Measurements from ENCODE around the gene MYH11.

DNA sequence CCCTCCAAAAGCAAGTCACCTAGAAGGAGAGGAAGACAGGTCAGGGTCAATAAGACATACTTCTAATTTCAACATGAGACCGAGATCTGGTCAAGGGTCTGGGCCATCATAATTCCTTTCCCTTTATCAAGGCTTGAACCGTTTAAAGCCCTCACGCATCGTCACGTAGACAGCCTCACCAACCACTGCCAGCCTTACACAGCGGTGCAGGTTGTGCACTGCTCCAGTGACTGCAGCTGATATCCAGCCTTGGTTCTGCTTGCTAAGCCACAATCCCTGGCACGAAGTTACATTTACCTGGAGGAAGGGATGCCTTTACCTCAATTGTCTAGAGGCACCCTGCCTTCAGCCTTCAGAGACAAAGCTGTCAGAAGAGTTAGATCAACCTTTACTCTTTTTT, 85.1 kb downstream of the MYH11 start:
- TF ChIP-seq YY1 (IDR thresholded peaks at IDR 0.05; ENCODE audit: insufficient read depth, insufficient read length) (no peak), ZNF274 (IDR thresholded peaks at IDR 0.05; ENCODE audit: low read depth, low read length) (no peak)
